Activated CD4-positive, alpha-beta T cell treated with anti-CD3 and anti-CD28 coated beads, Interleukin-2, amount 50 U/mL, for 1 hour (primary cell): ENCODE measurements around the gene STUM.
"Not testable (repeated sequence)": the region's sequence is repeated elsewhere in the genome, so short reads cannot be mapped to it uniquely, and the experiment has no call there.

Experiments used
- DNase-seq: peaks from one replicate; pipeline ENCODE4 v3.0.0-alpha.2; 2020

Gene STUM

GRCh38 chr1:226548256-226549093 lies at the start of gene STUM:
TSS of gene STUM (plus strand) at chr1:226548764. CDS start at chr1:226548905, 141 bp downstream.
- DNase-seq: peak; percentile 12

- DNase-seq: not testable (repeated sequence)
These were observed 48.9 kb upstream of the STUM start for GRCh38 chr1:226499699-226500098.

- DNase-seq: no peak
These were observed 42.5 kb upstream of the STUM start for GRCh38 chr1:226506021-226506420.

- no peak for DNase-seq
These were observed 41.6 kb upstream of the STUM start for GRCh38 chr1:226506921-226507320.

GRCh38 chr1:226510453-226510852 lies 38.1 kb upstream of the STUM start:
- no peak for DNase-seq

GRCh38 chr1:226511296-226511695 lies 37.3 kb upstream of the STUM start:
- no peak for DNase-seq

- DNase-seq: no peak
These were observed 36.4 kb upstream of the STUM start for GRCh38 chr1:226512076-226512728.

- no peak for DNase-seq
These were observed 30.2 kb upstream of the STUM start for GRCh38 chr1:226518375-226518774.

- no peak for DNase-seq
These were observed 29.4 kb upstream of the STUM start for GRCh38 chr1:226519135-226519534.

GRCh38 chr1:226519716-226520598 lies 28.6 kb upstream of the STUM start:
- DNase-seq: no peak

- no peak for DNase-seq
These were observed 27.8 kb upstream of the STUM start for GRCh38 chr1:226520640-226521355.

GRCh38 chr1:226523646-226524406 lies 24.7 kb upstream of the STUM start:
- no peak for DNase-seq

- DNase-seq: no peak
These were observed 24.0 kb upstream of the STUM start for GRCh38 chr1:226524547-226524946.

- no peak for DNase-seq
These were observed 22.8 kb upstream of the STUM start for GRCh38 chr1:226525750-226526149.

- DNase-seq: no peak
These were observed 21.6 kb upstream of the STUM start for GRCh38 chr1:226526801-226527595.

- no peak for DNase-seq
These were observed 18.7 kb upstream of the STUM start for GRCh38 chr1:226529891-226530290.

- no peak for DNase-seq
These were observed 18.0 kb upstream of the STUM start for GRCh38 chr1:226530591-226530990.

- DNase-seq: no peak
These were observed 17.0 kb upstream of the STUM start for GRCh38 chr1:226531360-226532093.

GRCh38 chr1:226532553-226532952 lies 16.0 kb upstream of the STUM start:
- no peak for DNase-seq

- no peak for DNase-seq
These were observed 15.3 kb upstream of the STUM start for GRCh38 chr1:226533220-226533619.
